A549 (cell line): Measurements from ENCODE around the gene GPNMB. TPM values are rescaled to one million over a fixed set of nuclear protein-coding genes. Genes with fewer than 3 reads are reported as not detected.

ENCODE experiments used
- ATAC-seq, 2 experiments: fragments of 200-7000 bp in 1 of 2; fragments of >200 bp in 1 of 2; cut with Nextera tagmentation in 1 of 2; cut with Tn5 transposase in 1 of 2; 3 replicates each; pipeline versions ENCODE4 v1.8.0 to v1.9.1; 2018 to 2020; ENCODE audit warnings: mild to moderate bottlenecking in 1 of 2, moderate library complexity in 1 of 2
- CTCF ChIA-PET: fragments of 300-600 bp; sonication (Branson Sonifier 250); formaldehyde crosslinking; extraction: SDS; loops from one replicate; lab custom pipeline; 2021; ENCODE audit warnings: antibody characterized with exemption, inconsistent platforms; lab: Yijun Ruan, JAX
- POLR2A ChIA-PET: fragments of 350-600 bp; formaldehyde crosslinking; extraction: SDS; loops from one replicate; lab custom pipeline; 2021; ENCODE audit warnings: antibody characterized with exemption, inconsistent platforms; lab: Yijun Ruan, JAX
- DNase-seq, 2 experiments: peaks; one replicate each; pipeline versions ENCODE4 v3.0.0 to v3.0.0-alpha.2; 2011 to 2016; ENCODE audit warnings: low read depth in 1 of 2, low spot score in 1 of 2
- FAIRE-seq: peaks from 2 replicates; lab custom pipeline; 2011; peaks lifted over from hg19 to GRCh38; lab: Jason Lieb, UNC
- H3K27ac ChIP-seq, 2 experiments: fragments of >200 bp; sonication (Bioruptor Twin); formaldehyde crosslinking; 3 replicates each; pipeline ENCODE4 v1.5.1; 2016 to 2017
- H3K4me1 ChIP-seq: fragments of >200 bp; sonication (Bioruptor Twin); formaldehyde crosslinking; 3 replicates; pipeline ENCODE4 v1.6.1; 2016
- H3K4me2 ChIP-seq: fragments of >200 bp; sonication (Bioruptor Twin); formaldehyde crosslinking; 3 replicates; pipeline ENCODE4 v1.6.1; 2016
- H3K4me3 ChIP-seq: fragments of >200 bp; sonication (Bioruptor Twin); formaldehyde crosslinking; 3 replicates; pipeline ENCODE4 v1.5.1; 2016
- H3K9me3 ChIP-seq: fragments of >200 bp; sonication (Bioruptor Twin); formaldehyde crosslinking; 3 replicates; pipeline ENCODE4 v1.6.1; 2016
- ATOH8 ChIP-seq: fragments of 250-450 bp; sonication (Bioruptor Pico); IDR thresholded peaks from 2 replicates; pipeline ENCODE4 v1.5.0; 2020; ENCODE audit warnings: low read depth, mild to moderate bottlenecking, moderate library complexity
- CBX8 ChIP-seq: fragments of 200-600 bp; sonication (generic); IDR thresholded peaks from 2 replicates; pipeline ENCODE4 v1.6.1; 2016
- CHD4 ChIP-seq: fragments of 200-600 bp; sonication (generic); IDR thresholded peaks from 2 replicates; pipeline ENCODE4 v1.6.1; 2016; ENCODE audit warnings: antibody characterized with exemption, mild to moderate bottlenecking, borderline replicate concordance
- EHF ChIP-seq: fragments of 250-450 bp; sonication (Bioruptor Pico); IDR thresholded peaks from 2 replicates; pipeline ENCODE4 v1.5.0; 2020; ENCODE audit warnings: mild to moderate bottlenecking
- FOSB ChIP-seq: fragments of 250-450 bp; sonication (Bioruptor Pico); IDR thresholded peaks from 2 replicates; pipeline ENCODE4 v1.5.0; 2020; ENCODE audit warnings: mild to moderate bottlenecking, moderate library complexity
- FOSL2 ChIP-seq, 2 experiments: fragments of 450-650 bp in 1 of 2; fragments of >200 bp in 1 of 2; sonication (Bioruptor Twin) in 1 of 2; formaldehyde crosslinking; IDR thresholded peaks; 2 replicates each; pipeline versions ENCODE4 v1.5.0 to v1.6.1; 2016 to 2020; ENCODE audit warnings: mild to moderate bottlenecking in 1 of 2, moderate library complexity in 1 of 2
- HES2 ChIP-seq: fragments of >200 bp; sonication (Bioruptor Twin); formaldehyde crosslinking; IDR thresholded peaks from 2 replicates; pipeline ENCODE4 v1.6.1; 2016
- HEYL ChIP-seq: fragments of 250-450 bp; sonication (Bioruptor Pico); IDR thresholded peaks from 2 replicates; pipeline ENCODE4 v1.8.0; 2021; ENCODE audit warnings: mild to moderate bottlenecking, moderate library complexity
- HOXA7 ChIP-seq: fragments of 250-450 bp; sonication (Bioruptor Pico); IDR thresholded peaks from 2 replicates; pipeline ENCODE4 v1.5.0; 2020; ENCODE audit warnings: mild to moderate bottlenecking, moderate library complexity
- KDM1A ChIP-seq: fragments of 200-600 bp; sonication (generic); IDR thresholded peaks from 2 replicates; pipeline ENCODE4 v1.6.1; 2016; ENCODE audit warnings: low read depth, mild to moderate bottlenecking
- KDM5A ChIP-seq: fragments of 200-600 bp; sonication (generic); IDR thresholded peaks from 2 replicates; pipeline ENCODE4 v1.6.1; 2016; ENCODE audit warnings: antibody characterized with exemption, mild to moderate bottlenecking
- MAFK ChIP-seq: fragments of 450-650 bp; IDR thresholded peaks from 2 replicates; pipeline ENCODE4 v1.6.1; 2014; ENCODE audit not compliant: partially characterized antibody
- MAZ ChIP-seq: fragments of 150-350 bp; IDR thresholded peaks from 2 replicates; pipeline ENCODE4 v1.6.1; 2014; ENCODE audit warnings: antibody characterized with exemption, low read depth, low read length, borderline replicate concordance
- MYC ChIP-seq: IDR thresholded peaks from 2 replicates; pipeline ENCODE4 v1.6.1; 2012; ENCODE audit warnings: mild to moderate bottlenecking, inconsistent platforms, low read length, improper control_type of control experiment, borderline replicate concordance
- NR3C1 ChIP-seq: fragments of >200 bp; sonication (Bioruptor Twin); formaldehyde crosslinking; IDR thresholded peaks from 3 replicates; pipeline ENCODE4 v1.6.1; 2017
- PHF8 ChIP-seq: fragments of 200-600 bp; sonication (generic); IDR thresholded peaks from 2 replicates; pipeline ENCODE4 v1.6.1; 2016; ENCODE audit warnings: low read depth, mild to moderate bottlenecking, antibody characterized with exemption, moderate library complexity, borderline replicate concordance
- POLR2A ChIP-seq: IDR thresholded peaks from 2 replicates; pipeline ENCODE4 v1.6.1; 2012; ENCODE audit warnings: mild to moderate bottlenecking, low read length
- RAD21 ChIP-seq, 2 experiments: fragments of >200 bp in 1 of 2; sonication (Bioruptor Twin) in 1 of 2; formaldehyde crosslinking in 1 of 2; IDR thresholded peaks in 1 of 2; conservative IDR thresholded peaks in 1 of 2; 2 replicates in 1 of 2; 3 replicates in 1 of 2; pipeline ENCODE4 v1.6.1; 2012 to 2018; ENCODE audit warnings: inconsistent platforms in 1 of 2
- RARB ChIP-seq: fragments of 250-450 bp; sonication (Bioruptor Pico); IDR thresholded peaks from 2 replicates; pipeline ENCODE4 v1.8.0; 2021; ENCODE audit warnings: mild to moderate bottlenecking, moderate library complexity
- RCOR1 ChIP-seq: fragments of 150-350 bp; IDR thresholded peaks from 2 replicates; pipeline ENCODE4 v1.6.1; 2014; ENCODE audit warnings: antibody characterized with exemption, low read length, low read depth
- REST ChIP-seq: fragments of 200-600 bp; sonication (generic); IDR thresholded peaks from 2 replicates; pipeline ENCODE4 v1.6.1; 2016; ENCODE audit warnings: antibody characterized with exemption, mild to moderate bottlenecking, moderate library complexity
- RFX5 ChIP-seq: fragments of 450-650 bp; IDR thresholded peaks from 2 replicates; pipeline ENCODE4 v1.7.1; 2014; ENCODE audit warnings: antibody characterized with exemption, mild to moderate bottlenecking, moderate library complexity
- TP53 ChIP-seq: fragments of 250-450 bp; sonication (Bioruptor Pico); IDR thresholded peaks from 2 replicates; pipeline ENCODE4 v1.5.0; 2021; ENCODE audit warnings: mild to moderate bottlenecking, moderate library complexity
- ZC3H11A ChIP-seq: fragments of 450-650 bp; IDR thresholded peaks from 2 replicates; pipeline ENCODE4 v1.6.1; 2014; ENCODE audit warnings: antibody characterized with exemption, mild to moderate bottlenecking
- ZFP36 ChIP-seq: fragments of 450-650 bp; IDR thresholded peaks from 2 replicates; pipeline ENCODE4 v1.6.1; 2014; ENCODE audit warnings: borderline replicate concordance; ENCODE audit not compliant: partially characterized antibody
- WGBS: methylation state at CpG from one replicate; pipeline ENCODE4 v1.1.6; 2017; ENCODE audit errors: missing lambda C conversion rate; 5-methylcytosine and 5-hydroxymethylcytosine counted together
- polyA plus RNA-seq, 4 experiments: library from polyadenylated mRNA; depleted of rRNA in 3 of 4; stranded (reverse); fragments of >200 nt; fragmentation: RNase III in 1 of 4; extraction: RNeasy Plus Mini Kit Qiagen cat#74134 plus additional on column Dnase treatment in 1 of 4; gene quantifications; 2 replicates in 3 of 4; 3 replicates in 1 of 4; pipeline ENCODE4 v1.2.3, GENCODE V29; 2011 to 2017

GPNMB gene
- polyA plus RNA-seq, 2 of the 4 experiments (the other 2 are of a cell fraction), result 3.3 to 4.7 TPM

GRCh38 chr7:23237000-23237399 lies 9.6 kb upstream of the GPNMB start:
- ATAC-seq (no peak), FAIRE-seq (no peak), DNase-seq (no peak)
- H3K4me1 ChIP-seq, result no peaks in the 10 kb centered on the region
- no peak overlapping the region for H3K4me3 ChIP-seq
- POLR2A ChIA-PET, result no interaction called here
- no peaks in the 10 kb centered on the region for H3K9me3 ChIP-seq
- H3K27ac ChIP-seq, result no peak overlapping the region
- H3K4me2 ChIP-seq, result no peak overlapping the region
- 88% methylated on average over 3 of the region's 3 CpGs for WGBS
- TF ChIP-seq MAFK (no peak), RCOR1 (no peak), RAD21 (conservative IDR thresholded peaks at IDR 0.05 in 1 of 2, IDR thresholded peaks at IDR 0.05 in 1 of 2) (no peak), KDM5A (no peak)
- CTCF ChIA-PET, result interaction anchor here (1.9 kb wide), 1 partner anchor 52 kb away, joined by 5 read pairs; no protein-coding TSS in a partner anchor

- ATAC-seq, result no peak
- ChIA-PET POLR2A (interaction anchor here (0.7 kb wide), 1 partner anchor 55 kb away, joined by 3 read pairs; no protein-coding TSS in a partner anchor), CTCF (interaction anchor here (0.7 kb wide), 1 partner anchor 36 kb away, joined by 3 read pairs; no protein-coding TSS in a partner anchor)
- Histone ChIP-seq H3K4me2 (no peak overlapping the region), H3K9me3 (no peaks in the 10 kb centered on the region), H3K4me3 (no peak overlapping the region), H3K27ac (no peak overlapping the region), H3K4me1 (no peaks in the 10 kb centered on the region)
- WGBS, result 82% methylated on average over 11 of the region's 11 CpGs
- DNase-seq, result no peak
- TF ChIP-seq CHD4 (no peak), RCOR1 (no peak), KDM5A (no peak), CBX8 (no peak), FOSB (CRISPR knock-in tag) (no peak), MAZ (no peak), TP53 (CRISPR knock-in tag) (no peak), HEYL (no peak), FOSL2 (IDR thresholded peaks at IDR 0.05) (no peak), FOSL2 (CRISPR knock-in tag; IDR thresholded peaks at IDR 0.05) (no peak), NR3C1 (no peak), KDM1A (no peak), MAFK (no peak), RARB (CRISPR knock-in tag) (no peak), ATOH8 (CRISPR knock-in tag) (no peak)
- FAIRE-seq, result no peak
Observed at GRCh38 chr7:23238983-23239652, 7.5 kb upstream of the GPNMB start.

GRCh38 chr7:23239698-23240097 lies 6.9 kb upstream of the GPNMB start:
- no peak for DNase-seq
- no peak overlapping the region for H3K4me2 ChIP-seq
- ChIA-PET CTCF (interaction anchor here (0.7 kb wide), 1 partner anchor 11 kb away, joined by 3 read pairs; no protein-coding TSS in a partner anchor), POLR2A (no interaction called here)
- ATAC-seq, result no peak
- TF ChIP-seq RFX5 (no peak), REST (no peak), POLR2A (no peak), MYC (no peak), ZFP36 (no peak), HES2 (no peak), PHF8 (no peak), EHF (CRISPR knock-in tag) (no peak), ZC3H11A (no peak), HOXA7 (CRISPR knock-in tag) (no peak)
- 62% methylated on average over 5 of the region's 5 CpGs for WGBS
- H3K9me3 ChIP-seq, result no peaks in the 10 kb centered on the region
- H3K27ac ChIP-seq, result no peak overlapping the region
- H3K4me3 ChIP-seq, result no peak overlapping the region
- H3K4me1 ChIP-seq, result no peaks in the 10 kb centered on the region
- FAIRE-seq, result no peak
